Erythroblast (primary cell): ENCODE results near the gene AMBRA1.

Experiments
- GATA1 ChIP-seq: IDR thresholded peaks from 2 replicates; pipeline ENCODE4 v1.6.1; 2011; ENCODE audit warnings: low read depth, mild to moderate bottlenecking, control low read depth, low read length, moderate library complexity
- POLR2A ChIP-seq: IDR thresholded peaks from 2 replicates; pipeline ENCODE4 v1.6.1; 2011; ENCODE audit warnings: mild to moderate bottlenecking, low read length

DNA sequence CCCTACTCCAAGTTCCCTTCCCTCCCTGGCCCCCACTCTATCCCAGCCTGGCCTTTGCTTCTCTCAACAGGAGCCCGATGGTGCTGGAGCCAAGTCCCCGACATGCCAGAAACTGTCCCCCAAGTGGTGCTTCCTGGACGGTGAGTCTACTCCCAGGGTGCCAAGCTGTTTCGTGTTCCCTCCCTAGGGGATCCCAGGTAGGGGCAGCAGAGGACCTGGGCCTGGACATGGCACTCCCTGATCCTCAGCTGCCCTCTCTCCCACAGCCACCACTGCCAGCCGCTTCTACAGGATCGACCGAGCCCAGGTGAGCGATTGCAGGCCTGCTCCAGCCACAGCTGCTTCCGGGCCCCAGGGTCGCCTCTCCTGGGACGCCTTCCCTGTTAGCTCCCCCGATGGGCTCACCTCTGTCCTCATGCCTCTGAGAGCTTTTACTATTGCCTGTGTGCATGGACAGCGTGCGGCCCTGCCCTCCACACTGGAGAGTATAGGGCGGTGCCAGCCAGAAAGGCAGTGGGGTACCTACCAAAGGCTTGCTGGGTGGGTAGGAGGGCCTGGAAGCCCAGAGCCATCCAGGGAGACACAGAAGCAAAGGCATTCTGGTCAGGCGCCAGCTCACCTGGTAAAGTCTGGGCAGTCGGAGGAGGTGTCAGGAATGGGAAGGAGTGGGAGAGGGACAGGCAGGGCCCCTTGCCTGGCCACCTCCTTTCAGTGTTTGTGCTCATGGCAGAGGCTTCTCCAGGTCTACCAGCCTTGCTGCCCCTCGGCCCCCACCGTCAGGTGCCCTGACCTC lies 217.4 kb downstream of the AMBRA1 start:
- no peak for TF ChIP-seq POLR2A
- TF ChIP-seq GATA1: no peak
